T follicular helper cell (primary cell): ENCODE data around the gene PGLYRP4.
"Not testable (repeated sequence)": the region's sequence is repeated elsewhere in the genome, so short reads cannot be mapped to it uniquely, and the experiment has no call there.

Experiments
- DNase-seq: peaks from one replicate; pipeline ENCODE4 v3.0.0-alpha.2; 2020; ENCODE audit warnings: low read depth

Gene PGLYRP4

GRCh38 chr1:153356392-153357075 is 7.9 kb upstream of the PGLYRP4 start:
- no peak for DNase-seq

- no peak for DNase-seq
These were observed 6.9 kb upstream of the PGLYRP4 start for GRCh38 chr1:153355445-153356071.

DNA sequence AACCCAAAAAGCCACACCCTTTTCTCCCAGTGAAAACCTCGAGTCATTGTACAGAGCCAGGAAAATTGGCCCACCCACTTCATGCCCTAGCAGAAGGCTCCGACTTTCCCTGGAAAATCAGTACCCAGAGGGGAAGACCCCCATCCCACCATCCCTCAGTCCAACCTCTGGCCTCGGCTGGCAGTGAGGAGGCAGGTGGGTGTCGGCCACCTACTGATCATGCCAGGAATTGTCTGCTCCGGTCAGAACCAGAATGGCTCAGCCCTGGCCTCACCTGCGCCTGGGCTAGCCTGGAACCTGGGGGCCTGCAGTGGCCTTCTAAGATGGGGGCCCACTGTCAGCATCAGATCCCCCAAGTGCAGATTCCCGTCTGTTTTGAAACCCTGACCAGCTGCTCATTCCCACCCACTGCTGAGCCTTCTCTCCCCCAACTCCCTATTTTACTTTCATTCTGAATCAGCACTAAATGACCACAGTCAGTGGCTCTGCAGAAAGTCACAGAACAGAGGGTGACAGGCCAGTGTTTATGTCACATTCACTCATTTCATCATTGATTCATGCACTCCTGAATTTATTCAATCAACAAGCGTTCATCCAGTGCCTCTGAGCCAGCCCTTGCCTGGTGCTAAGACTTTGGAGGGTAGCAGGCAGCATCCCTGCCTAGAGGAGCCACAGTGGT is 6.0 kb upstream of the PGLYRP4 start:
- no peak for DNase-seq

- no peak for DNase-seq
These were observed 4.7 kb upstream of the PGLYRP4 start for GRCh38 chr1:153353226-153353947.

DNA sequence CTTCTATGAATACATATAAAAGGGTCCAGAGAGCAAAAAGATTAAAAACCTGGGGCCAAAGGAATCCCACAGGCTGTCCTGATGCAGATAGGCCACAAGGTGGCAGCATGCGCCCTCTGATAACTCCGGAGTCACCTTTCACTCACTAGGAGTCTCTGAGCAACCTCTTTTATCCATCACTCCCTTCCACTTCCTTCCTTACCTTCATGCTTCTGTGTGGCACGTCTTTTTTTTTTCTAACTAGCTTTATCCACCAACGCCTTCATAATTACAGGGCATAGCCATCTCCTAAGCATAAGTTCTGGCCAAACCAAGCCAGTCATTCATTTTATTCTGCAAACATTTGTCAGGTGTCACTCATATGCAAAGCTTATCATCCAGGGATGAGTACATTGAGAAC is 3.9 kb upstream of the PGLYRP4 start:
- DNase-seq, result peak; percentile 36

DNA sequence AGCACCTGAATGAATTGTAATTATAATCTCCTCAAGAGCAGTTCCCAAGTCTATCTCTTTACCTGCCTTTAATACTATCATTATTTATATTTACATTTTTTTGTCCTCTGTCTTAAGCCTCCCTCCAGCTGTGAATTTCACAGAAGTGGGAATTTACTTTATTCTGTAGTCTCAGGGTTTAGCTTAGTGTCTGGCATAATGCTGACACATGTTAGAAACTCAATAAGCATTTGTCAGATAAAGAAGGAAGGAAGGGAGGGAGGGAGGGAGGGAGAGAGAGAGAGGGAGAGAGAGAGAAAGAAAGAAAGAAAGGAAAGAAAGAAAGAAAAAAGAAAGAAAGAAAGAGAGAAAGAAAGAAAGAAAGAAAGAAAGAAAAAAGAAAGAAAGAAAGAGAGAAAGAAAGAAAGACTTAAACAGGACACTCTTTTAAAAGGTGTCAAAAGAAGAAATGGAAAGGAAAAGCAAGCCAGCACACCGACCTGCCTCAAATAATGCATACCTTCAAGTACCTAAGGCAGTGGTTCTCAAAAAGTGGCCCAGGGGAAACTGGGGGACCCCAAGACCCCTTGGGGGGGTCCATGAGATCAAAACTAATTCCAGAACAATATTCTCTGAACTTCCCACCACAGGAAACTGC is 1.8 kb upstream of the PGLYRP4 start:
- DNase-seq, result no peak

GRCh38 chr1:153349363-153350320 is 1.0 kb upstream of the PGLYRP4 start:
- no peak for DNase-seq

DNA sequence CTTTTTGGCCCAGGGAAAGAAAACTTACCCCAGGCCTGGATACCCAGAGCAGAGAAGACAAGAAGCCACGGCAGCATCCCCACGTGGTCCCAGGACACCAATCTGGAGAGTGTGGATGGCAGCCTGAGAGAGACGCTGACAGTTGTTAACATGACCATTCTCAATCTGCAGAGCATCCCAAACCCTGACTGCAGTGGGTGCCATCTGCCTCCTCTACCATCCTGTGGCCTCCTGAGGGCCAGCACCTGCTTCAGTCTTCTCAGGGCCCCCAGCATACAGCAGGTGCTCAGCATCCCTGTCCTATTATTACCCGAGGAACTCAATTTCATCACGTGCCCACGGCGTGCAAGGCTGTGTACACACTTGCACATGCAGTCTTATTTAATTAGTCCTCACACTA is 785 bp downstream of the PGLYRP4 start:
- no peak for DNase-seq

GRCh38 chr1:153347049-153347448 is 1.6 kb downstream of the PGLYRP4 start:
- not testable (repeated sequence) for DNase-seq

- no peak for DNase-seq
These were observed 2.4 kb downstream of the PGLYRP4 start for GRCh38 chr1:153346077-153346723.

DNA sequence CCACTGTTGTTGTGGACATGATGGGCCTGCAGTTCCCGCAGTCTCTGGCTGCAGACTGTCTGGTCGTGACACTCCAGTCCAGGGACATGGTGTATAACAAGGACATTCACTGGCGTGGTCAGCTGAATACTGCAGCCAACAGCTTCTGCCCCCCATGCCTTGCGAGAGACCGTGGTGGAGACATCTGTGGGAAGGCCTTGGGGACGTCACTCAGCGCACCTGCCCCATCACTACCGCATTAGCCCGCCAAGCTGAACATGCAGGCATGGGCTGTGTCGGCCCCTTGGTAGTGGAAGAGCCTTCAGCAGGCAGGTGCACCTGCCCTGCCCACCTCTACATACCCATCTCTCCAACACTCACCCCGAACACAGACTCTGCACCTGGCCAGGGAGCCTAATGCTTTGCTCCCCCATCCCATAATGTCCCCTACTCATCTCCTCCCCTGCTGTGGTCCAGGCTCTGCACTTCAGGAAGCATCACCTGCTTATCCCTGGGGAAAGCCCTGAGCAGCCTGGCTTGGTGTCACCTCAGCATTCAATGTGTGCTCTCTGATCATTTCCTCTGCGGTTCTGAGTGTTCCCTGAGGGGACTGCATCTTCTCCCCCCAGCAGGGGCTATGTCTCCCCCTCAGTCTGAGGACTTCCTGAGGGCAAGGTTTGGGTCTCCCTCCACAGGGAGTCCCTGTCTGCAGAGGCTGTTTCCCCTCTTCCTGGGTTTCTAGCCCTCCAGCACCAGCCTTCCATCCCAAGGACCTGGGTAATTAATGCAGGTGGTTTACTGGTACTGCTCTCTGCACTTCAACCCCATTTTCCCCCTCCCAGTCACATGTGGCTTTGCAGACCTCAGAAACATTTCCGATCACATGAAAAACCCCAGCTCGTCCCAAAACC is 3.2 kb downstream of the PGLYRP4 start:
- no peak for DNase-seq

DNA sequence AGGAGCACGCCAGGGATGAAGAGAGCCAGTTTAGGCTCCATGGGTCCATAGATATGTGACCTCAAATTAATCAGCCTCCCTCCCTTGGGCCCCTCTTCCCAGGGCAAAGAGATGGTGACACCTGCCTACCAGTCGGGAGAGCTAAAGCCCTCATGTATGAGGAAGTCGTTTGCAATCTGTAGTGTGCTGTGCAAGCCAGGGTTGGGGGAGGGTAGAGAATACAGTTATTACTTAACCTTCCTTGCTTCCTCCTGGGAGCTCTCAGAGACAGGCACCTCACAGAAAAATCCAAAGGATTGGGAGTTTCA is 4.0 kb downstream of the PGLYRP4 start:
- no peak for DNase-seq

- no peak for DNase-seq
These were observed 4.6 kb downstream of the PGLYRP4 start for GRCh38 chr1:153343811-153344717.

GRCh38 chr1:153343040-153343681 is 5.5 kb downstream of the PGLYRP4 start:
- no peak for DNase-seq

DNA sequence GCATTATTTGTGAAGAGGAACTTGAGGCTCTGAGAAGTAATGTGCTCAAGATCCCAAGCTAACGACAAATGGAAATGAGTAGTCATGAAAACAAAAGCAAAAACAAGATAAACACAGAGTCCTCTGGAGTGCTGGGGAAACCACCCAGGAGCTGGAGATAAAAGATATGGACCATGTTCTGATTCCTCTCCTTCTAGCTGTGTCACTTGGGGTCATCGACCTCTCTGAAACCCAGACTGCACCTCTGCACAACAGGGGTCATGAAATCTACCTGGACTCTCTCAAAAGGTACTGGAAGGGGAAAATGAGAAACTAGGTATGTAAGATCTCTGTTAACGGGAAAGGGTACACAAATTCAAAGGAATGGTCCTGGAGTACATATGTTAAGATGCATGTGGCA is 6.5 kb downstream of the PGLYRP4 start:
- DNase-seq, result no peak

GRCh38 chr1:153341431-153341934 is 7.2 kb downstream of the PGLYRP4 start:
- no peak for DNase-seq

- no peak for DNase-seq
These were observed 8.3 kb downstream of the PGLYRP4 start for GRCh38 chr1:153340356-153340755.

DNA sequence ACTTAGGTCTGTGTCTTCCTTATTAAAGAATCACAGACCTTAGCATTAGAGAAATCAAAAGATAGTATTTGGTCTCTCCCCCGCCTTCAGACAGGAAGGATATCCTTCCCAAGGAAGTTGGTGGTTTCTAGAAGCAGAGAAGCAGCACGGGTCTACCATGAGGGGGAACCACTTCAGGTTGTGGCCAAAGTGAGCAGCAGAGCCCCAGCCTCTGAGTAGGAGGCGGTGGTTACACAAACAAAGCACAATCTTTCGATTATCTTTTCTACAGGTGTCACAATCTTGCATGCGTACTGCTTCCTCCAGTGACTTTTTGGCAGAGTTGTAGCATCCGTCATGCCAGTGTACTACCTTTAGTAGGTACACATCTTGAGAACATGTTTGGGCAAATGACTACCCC is 8.8 kb downstream of the PGLYRP4 start:
- no peak for DNase-seq
